ENCODE measurements around the gene KLHL41.
"Not testable (repeated sequence)": the region's sequence is repeated elsewhere in the genome, so short reads cannot be mapped to it uniquely, and the experiment has no call there.

KLHL41 gene

DNA sequence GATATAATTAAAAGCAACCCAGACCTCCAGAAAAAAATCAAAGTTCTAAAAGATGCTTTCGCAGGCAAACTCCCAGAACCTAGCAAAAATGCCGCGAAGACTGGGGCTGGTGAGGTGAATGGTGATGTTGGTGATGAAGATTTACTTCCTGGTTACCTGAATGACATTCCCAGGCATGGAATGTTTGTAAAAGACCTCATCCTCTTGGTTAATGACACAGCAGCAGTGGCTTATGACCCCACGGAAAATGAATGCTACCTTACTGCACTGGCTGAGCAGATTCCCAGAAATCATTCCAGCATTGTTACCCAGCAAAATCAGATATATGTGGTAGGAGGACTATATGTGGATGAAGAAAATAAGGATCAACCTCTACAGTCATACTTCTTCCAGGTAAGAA, 994 bp downstream of the KLHL41 start:
- no peak for DNase-seq (ENCODE audit: low read depth)

DNA sequence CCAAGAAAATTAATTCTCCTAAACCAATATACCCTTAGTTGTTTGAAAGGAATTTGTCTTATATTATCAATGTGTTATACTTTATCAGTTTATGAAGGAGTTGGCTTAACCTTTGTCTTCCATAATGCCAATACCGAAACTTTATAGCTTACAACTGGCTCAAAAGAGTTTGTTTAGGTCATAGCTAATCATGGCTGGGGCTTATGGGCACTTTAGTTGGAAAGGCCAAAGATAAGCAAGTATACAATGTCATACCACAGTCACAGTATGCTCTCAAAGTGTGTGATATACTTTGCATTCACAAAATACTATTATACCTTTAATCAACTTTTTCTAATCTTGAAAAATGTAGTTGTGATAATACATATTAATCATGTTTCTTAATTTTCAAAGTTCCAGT, 2.3 kb downstream of the KLHL41 start:
- no peak for DNase-seq (ENCODE audit: low read depth)

DNA sequence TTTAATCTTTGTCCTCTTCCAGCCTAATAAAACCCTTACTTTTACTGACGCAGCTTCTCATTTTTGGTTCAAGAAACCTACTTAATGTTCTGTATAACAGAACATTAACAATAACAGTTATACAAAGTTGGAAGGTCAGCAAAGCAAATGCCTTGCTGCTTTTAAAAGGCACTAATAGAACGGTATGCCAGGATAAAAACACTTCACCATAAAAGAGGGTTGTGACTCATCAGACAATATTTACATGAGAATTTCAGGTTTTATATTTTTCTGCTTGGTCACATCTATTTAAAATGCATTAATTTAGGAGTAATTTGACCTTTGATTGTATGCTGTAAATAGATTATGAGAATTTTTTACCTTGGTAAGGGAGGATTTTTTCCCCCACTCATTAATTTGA, 3.0 kb downstream of the KLHL41 start:
- DNase-seq (ENCODE audit: low read depth) = no peak

DNA sequence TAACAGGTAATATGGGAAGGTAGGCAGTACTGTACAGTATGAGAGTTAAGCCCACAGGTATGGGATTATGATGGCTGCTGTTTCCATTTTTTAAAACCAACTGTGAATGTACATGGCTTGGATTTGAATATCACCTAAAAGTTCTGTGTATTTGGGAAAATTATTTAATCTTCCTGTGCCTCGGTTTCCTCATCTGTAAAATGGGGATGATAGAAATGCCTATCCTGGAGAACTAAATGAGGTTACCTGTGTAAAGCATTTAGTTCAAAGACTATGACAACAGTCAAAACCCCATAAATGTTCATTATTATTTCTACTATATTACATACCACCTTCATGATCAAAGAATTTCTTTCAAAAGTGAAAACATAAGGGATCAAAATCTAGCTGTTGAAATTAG, 3.6 kb downstream of the KLHL41 start:
- no peak for DNase-seq (ENCODE audit: low read depth)

DNA sequence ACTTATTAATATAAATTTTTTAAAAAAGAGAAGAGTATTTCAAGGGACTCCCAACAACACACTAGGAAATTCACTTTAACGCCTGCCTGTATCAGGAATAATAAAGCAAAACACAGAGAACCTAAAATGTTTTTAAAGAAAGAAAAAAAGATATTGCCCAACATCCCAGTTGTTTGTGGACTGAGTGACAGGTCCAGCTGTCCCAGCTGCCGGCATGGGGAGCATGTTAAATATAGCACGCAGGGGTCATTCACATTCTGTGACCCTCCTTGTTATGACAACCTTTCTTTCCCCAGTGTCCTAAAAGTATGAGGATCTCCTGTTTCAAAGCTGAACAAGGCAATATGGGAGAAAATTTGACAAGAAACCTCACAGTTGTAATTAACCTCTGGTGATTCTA, 4.4 kb downstream of the KLHL41 start:
- no peak for DNase-seq (ENCODE audit: low read depth)

DNA sequence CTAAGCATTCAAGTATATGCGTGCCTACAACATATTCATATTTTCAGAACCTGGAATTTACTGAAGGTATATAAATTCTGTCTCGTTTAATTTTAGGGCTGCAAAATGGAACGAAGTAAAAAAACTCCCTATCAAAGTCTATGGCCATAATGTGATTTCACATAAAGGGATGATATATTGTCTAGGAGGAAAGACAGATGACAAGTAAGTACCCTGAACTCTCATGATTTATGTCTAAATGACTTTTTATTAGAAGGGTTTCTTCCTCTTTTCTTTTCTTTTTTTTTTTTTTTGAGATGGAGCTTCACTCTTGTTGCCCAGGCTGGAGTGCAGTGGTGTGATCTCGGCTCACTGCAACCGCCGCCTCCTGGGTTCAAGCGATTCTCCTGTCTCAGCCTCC, 5.3 kb downstream of the KLHL41 start:
- DNase-seq (ENCODE audit: low read depth) = not testable (repeated sequence)

DNA sequence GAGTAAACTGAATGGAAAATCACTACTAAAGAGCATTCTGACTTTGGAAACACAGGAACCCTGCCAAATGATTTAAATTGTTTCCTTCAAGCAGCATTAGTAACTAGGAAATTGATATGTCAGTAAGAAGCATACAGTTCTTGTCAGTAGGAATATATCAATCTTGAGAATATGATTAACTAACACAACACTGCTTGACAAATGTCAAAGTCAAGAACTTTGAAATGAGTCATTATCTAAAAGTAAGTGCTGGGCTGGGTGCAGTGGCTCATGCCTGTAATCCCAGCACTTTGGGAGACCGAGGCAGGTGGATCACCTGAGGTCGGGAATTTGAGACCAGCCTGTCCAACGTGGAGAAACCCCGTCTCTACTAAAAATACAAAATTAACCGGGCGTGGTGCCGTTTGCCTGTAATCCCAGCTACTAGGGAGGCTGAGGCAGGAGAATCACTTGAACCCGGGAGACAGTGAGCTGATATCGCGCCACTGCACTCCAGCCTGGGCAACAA, 7.0 kb downstream of the KLHL41 start:
- not testable (repeated sequence) for DNase-seq (ENCODE audit: low read depth)

DNA sequence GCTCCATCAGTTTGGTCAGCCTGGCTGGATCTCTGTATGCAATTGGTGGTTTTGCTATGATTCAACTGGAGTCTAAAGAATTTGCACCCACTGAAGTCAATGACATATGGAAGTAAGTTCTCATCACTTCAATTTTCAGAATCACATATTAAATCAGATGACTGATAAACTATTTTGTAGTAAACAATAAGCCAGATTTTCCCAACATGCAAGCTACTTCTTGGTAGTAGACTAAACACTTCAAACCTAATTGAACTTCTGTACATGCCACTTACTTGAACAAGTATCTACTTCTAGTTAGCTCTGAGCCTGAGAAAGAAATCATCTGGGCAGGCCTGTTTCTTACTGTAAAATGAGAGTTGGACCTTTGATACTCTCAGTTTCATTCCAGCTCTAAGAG, 11.4 kb downstream of the KLHL41 start:
- DNase-seq (ENCODE audit: low read depth) = no peak

DNA sequence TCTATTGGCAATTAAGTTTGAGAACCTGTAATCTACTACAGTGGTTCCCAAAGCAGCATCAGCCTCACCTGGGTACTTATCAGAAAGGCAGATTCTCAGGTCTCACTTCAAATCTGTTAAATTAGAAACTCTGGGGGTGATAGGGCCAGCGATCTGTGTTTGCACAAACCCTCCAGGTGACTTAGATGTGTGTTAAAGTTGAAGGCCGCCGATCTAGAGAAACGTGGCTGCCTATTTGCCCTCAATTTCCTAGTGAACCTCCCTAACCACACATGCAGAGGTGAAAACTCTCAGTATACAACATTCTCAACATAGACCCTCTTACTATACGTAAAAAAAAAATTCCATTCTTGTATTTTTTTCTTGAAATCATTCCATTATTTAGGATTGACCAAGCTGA, 14.2 kb downstream of the KLHL41 start:
- no peak for DNase-seq (ENCODE audit: low read depth)

DNA sequence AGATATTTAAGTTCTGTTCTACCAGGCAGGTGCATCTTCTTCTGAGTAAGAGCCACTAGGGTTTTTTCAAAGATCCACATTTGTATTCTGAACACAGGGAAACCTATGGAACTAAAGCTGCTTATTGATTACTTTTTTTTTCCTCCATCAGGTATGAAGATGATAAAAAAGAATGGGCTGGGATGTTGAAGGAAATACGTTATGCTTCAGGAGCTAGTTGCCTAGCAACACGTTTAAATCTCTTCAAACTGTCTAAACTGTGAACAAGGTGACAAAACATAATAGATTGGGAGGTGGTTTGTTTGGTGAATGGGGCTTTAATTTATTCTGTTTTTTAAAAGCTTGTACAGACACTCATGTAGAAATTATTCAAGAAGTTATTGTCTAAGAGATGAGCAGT, 15.9 kb downstream of the KLHL41 start:
- DNase-seq (ENCODE audit: low read depth) = no peak

DNA sequence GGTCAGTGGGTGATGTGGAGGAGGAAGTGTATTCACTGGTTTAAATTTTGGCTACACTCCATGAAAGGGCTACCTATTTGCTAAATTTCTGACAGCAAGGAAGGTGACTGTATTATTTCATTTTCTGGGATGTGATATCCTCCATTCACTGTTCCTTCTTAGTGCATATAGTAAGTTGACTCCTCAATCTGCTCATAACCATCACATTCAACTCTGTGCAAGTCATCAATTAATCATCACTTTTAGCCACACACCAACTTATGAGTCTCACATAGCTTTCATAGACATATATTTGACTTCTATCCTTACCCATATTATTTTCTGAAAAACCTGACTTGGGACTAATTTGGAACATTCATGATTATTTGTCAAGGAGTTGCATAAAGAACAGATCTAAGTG, 16.9 kb downstream of the KLHL41 start:
- DNase-seq (ENCODE audit: low read depth) = no peak

DNA sequence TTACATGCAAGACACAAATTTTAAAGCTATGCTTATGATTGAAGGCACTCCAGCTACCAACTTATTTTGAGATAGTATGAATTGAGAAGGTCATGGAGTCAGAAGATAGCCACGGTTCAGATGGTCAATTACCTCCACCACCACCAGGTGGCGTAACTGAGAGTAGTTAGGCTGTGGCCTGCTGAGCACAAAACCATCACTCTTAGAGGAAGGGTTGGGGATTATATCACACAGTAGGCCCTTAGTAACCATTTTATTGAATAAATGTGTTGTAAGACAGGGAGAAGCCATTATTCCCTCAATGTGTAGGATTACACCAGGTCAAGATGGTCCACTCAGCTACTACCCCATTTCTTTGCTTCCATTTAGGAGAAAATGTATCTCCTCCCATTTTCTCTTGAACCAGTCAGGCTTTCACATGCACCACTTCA, 18.8 kb downstream of the KLHL41 start:
- peak; percentile 46 for DNase-seq (ENCODE audit: low read depth)

DNA sequence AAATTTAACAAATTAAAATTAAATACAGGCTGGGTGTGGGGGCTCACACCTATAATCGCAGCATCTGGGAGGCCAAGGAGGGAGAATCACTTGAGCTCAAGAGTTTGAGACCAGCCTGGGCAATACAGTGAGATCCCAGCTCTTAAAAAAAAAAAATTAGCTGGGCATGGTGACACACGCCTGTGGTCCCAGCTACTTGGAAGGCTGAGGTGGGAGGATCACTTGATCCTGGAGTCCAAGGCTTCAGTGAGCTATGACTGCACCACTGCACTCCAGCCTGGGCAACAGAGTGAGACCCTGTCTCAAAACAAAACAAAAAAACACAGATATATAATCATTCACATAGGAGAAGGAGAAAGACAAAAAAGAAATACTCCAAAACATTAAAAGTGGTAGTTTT, 30.0 kb downstream of the KLHL41 start:
- DNase-seq (ENCODE audit: low read depth) = not testable (repeated sequence)

DNA sequence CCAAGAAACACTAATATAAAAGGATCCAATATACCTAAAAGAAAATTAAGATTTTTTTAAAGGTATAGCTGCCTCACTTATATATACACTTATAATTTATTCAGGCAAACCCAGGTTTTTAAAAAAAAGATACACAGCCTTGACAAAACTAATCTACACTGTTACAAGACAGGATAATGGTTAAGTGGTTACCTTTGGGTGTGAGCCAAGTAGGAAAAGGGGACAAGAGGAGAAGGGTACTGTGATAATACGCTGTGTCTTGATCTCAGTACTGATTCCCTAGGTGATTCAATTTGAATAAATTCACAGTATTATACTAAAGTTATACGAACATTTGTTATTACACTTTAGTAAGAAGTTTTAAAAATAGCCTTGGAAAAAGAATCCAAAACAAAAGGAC, 30.6 kb downstream of the KLHL41 start:
- DNase-seq (ENCODE audit: low read depth) = no peak

DNA sequence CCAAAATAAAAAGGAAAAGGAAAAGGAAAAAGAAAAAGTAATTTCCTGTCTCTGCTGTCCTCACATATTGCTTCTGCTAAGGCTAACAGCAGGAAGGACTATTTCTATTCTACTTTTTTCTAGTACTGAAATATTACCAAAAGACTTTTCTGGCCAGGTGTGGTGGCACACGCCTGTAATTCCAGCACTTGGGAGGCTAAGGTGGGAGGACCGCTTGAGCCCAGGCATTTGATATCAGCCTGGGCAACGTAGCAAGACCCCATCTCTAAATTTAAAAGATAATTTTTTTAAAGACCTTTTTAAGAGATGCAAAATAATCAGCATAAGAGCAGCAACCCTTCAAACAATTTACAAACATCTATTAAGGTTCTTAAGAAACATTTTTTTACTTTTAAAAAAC, 32.9 kb downstream of the KLHL41 start:
- DNase-seq (ENCODE audit: low read depth) = no peak

DNA sequence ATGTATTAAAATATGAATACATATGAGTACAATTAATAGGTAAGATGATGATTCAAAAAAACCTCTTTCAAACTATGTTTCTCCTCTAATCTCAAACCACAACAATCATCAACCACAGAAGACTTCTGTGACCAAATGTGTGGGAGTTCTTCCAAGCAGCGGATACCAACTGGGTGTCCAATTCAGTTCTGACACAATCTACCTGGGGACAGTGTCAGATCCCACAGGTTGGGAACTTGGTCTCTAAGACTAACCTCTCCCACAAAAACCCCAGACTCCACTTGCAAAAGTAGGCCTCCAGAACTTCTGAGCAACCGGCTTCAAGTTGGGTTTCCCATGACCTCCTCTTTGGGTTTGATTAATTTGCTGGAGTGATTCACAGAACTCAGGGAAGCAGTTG, 37.3 kb downstream of the KLHL41 start:
- DNase-seq (ENCODE audit: low read depth) = no peak

DNA sequence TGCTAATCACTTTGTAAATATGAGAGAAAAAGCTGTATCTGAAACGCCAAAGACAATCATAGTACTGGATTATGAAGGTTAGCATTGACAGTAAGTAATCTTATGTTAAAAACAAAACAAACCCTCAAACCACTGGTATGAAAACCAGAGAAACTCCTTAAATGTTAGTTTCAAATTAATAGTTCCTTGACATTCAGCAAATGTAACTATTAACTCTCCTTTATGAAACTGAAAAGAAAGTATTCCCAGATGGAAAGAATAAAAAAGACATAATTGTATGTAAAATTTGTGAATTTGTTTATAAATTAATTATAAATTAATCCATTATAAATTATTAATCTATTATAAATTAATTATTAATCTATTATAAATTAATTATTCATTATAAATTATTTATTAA, 51.9 kb downstream of the KLHL41 start:
- DNase-seq (ENCODE audit: low read depth) = no peak

DNA sequence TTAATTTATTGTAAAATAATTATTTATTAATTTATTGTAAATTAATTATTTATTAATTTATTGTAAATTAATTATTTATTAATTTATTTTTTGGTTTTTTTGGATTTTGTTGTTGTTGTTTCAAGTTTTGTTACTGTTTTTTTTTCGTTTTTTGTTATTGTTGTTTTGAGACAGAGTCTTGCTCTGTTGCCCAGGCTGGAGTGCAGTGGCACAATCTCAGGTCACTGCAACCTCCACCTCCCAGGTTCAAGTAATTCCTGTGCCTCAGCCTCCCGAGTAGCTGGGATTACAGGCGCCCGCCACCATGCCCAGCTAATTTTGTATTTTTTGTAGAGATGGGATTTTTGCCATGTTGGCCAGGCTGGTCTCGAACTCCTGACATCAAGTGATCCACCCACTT, 52.6 kb downstream of the KLHL41 start:
- not testable (repeated sequence) for DNase-seq (ENCODE audit: low read depth)

DNA sequence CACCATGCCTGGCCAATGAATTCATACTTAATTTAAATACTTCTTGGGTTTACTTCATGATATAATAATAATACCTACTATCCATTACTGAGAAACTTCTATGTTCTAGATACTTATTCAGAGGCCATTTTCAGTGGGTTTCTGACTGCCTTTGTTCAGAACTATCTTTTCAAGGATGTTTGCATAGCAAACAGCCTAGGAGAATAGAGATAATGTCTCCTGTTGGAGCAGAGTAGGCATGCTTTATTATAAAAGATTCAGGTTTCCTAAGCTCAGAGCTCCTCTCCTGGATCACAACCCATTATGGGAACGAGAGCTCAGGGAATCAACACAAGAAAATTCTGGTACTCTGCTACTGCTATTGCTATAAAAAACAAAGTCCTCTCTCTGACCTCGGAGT, 53.0 kb downstream of the KLHL41 start:
- DNase-seq (ENCODE audit: low read depth) = no peak

DNA sequence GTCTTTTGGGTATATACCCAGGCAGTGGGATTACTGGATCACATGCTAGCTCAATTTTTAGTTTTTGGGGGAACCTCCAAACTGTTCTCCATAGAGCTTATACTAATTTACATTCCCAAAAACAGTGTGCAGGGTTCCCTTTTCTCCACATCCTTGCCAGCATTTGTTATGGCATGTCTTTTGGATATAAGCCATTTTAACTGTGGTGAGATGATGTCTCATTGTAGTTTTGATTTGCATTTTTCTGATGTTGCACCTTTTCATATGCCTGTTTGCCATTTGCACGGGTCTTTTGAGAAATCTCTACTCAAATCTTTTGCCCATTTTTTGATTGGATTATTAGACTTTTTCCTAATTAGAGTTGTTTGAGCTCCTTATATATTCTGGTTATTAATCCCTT, 56.2 kb downstream of the KLHL41 start:
- DNase-seq (ENCODE audit: low read depth) = no peak

DNA sequence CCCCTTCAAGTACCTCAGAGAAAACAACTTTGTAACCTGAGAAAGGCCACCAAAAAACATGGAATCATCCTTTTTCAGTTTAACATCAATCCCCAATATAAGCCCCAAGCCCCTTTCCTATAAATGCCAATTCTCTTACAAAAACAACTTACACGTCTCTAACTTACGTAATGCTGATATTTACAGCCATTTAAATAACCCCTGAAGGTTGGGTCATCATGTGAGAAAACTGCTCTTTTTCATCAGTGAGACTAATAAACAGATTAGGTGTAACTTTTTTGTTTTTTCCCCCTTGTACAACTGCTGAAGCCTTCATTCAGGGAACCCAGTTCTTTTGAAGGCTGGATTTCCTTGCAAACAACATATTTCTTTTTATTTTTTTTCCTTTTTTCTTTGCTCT, 60.4 kb downstream of the KLHL41 start:
- no peak for DNase-seq (ENCODE audit: low read depth)

DNA sequence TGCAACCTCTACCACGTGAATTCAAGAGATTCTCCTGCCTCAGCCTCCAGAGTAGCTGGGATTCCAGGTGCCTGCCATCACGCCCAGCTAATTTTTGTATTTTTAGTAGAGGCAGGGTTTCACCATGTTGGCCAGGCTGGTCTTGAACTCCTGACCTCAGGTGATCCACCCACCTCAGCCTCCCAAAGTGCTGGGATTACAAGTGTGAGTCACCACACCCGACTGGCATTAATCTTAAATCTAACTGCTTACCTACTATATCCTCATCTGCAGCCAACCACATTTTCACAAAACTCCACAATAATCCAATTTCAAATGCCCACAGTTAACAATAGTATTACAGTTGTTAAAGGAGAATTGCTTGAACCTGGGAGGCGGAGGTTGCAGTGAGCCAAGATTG, 61.2 kb downstream of the KLHL41 start:
- DNase-seq (ENCODE audit: low read depth) = not testable (repeated sequence)

DNA sequence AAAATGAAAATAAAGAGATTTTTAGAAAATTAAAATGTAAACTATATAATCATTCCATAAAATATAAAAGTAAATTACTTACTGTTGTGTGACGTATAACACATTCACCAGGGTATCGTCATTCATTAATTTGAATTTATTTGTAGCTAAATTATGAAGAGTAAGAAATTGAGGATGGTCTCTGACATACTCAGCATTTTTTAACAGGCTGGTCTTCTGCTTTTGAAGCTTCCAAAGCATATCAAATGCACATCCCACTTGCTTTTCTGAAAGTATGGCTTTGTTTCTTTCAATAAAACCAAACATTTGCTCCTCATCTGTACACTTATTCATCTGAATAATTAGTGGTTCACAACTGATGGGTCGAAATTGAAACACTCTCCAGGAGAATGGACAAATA, 62.1 kb downstream of the KLHL41 start:
- no peak for DNase-seq (ENCODE audit: low read depth)

DNA sequence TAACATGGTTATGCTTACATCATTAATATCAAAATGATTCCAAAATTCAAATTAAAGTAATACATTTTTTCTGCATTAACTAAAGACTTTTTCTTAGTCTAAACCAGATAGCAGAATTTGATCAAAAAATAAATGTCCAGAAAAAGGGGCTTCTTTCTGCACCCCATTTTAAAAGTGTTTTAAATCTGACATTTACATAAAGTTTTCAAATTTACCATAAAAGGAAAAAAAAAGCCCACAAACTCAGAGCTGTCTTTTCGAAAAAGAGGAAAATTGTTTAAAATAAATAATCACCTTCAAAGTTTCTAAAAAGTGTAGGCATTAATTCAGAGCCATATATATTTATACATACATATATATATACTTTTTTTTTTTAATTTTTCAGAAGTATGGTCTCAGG, 62.7 kb downstream of the KLHL41 start:
- DNase-seq (ENCODE audit: low read depth) = no peak

DNA sequence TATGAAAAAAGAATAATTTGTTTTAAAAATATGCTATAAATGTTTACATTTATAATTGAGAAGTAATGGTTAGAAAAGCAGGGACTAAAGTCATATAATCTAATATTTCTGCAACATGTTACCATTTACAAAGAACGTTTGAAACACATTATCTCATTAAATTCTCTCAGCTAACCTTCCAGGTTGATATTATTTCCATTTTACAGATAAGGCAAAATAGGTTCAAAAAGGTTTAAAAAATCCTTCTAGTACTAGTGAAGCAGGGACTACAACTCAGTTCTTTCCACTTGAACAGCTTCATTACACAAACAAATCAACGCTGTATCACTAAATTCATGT, 63.3 kb downstream of the KLHL41 start:
- no peak for DNase-seq (ENCODE audit: low read depth)
